GM21723 (cell line): ENCODE measurements around the gene APBA1.
"Not testable (repeated sequence)": the region's sequence is repeated elsewhere in the genome, so short reads cannot be mapped to it uniquely, and the experiment has no call there.

Experiments
- ATAC-seq: cut with Tn5 transposase; IDR thresholded peaks from one replicate; pipeline ENCODE4 v1.9.1; 2021; ENCODE audit warnings: mild to moderate bottlenecking, moderate library complexity; ENCODE audit not compliant: unreplicated experiment

APBA1 gene

DNA sequence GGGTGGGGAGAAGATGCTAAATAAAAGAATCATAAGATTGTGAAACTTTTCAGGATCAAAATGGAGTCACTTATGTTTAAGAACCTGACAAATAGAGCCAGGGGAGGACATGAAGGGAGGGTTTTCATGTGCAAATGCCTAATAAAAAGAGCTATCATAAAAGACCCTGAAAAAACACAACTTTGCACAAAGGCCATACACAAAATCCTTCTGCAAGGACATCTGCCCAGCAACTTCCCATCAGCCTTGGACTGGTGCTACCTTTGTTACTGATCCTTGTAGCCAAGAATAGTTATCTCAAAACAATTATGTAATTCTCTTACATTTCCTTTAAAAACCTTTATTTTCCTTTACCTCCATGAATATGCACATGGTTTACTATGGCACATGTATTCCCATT is 63.0 kb downstream of the APBA1 start:
- ATAC-seq, result no peak

DNA sequence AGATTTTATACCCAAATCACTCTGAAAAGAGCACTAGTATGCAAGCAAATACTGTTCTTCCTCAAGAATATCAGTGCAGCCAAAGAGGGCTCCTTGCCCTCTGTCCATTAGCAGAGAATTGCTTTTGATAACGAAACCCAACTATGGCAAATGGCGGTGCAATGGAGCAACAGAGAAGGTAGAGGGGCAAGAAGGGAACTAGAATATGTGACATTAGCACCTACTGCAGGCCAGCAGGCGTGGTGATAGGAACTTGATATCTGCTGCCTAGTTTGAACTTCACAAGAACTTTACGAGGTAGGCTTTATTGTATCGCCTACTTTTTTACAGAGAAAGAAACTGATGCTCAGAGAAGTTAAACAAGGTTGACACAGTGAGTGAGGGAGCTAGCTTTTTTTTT is 66.1 kb downstream of the APBA1 start:
- ATAC-seq, result no peak

GRCh38 chr9:69605406-69605805 is 66.8 kb downstream of the APBA1 start:
- ATAC-seq, result no peak

- ATAC-seq, result no peak
Observed at GRCh38 chr9:69604568-69605219, 67.5 kb downstream of the APBA1 start.

GRCh38 chr9:69603656-69604055 is 68.5 kb downstream of the APBA1 start:
- ATAC-seq, result no peak

GRCh38 chr9:69602773-69603172 is 69.4 kb downstream of the APBA1 start:
- no peak for ATAC-seq

GRCh38 chr9:69601698-69602097 is 70.5 kb downstream of the APBA1 start:
- no peak for ATAC-seq

DNA sequence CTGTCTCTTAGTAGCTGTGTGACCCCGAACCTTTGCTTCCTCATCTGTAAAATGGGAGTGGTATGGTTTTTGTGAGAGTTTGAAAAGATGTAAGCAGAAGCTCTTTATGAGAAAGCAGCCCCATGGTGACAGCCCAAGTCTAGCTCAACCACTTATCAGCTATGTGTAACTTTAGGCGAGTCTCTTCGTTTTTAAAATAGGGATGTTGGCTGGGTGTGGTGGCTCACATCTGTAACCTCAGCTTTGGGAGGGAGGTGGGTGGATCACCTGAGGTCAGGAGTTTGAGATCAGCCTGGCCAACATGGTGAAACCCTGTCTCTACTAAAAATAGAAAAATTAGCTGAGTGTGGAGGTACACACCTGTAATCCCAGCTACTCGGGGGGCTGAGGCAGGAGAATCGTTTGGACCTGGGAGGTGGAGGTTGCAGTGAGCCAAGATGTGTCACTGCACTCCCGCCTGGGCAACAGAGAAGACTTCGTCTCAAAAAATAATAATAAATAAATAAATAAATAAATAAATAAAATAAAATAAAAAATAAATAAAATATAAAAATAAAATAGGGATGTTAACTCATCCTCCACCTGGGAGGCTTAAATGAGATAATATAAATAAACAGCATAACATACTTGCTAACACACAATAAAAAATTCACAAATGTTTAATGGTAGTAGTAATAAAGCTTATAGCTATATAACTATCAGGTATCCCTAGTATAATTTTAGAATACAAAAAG is 71.7 kb downstream of the APBA1 start:
- no peak for ATAC-seq

GRCh38 chr9:69599232-69599971 is 72.8 kb downstream of the APBA1 start:
- no peak for ATAC-seq

DNA sequence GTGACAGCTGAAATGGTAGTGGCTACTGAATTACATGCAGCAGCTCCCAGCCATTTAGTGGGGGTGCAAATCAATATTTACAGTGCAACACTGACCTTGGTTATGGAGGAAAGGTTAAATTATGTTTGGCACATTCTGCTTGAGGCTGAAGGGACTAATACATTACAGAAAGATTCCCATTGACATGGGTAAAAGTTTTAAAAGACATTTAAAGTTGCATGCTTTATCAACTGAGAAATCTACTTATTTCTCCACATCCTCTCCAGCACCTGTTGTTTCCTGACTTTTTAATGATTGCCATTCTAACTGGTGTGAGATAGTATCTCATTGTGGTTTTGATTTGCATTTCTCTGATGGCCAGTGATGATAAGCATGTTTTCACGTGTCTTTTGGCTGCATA is 75.3 kb downstream of the APBA1 start:
- not testable (repeated sequence) for ATAC-seq

- no peak for ATAC-seq
Observed at GRCh38 chr9:69594180-69594579, 78.0 kb downstream of the APBA1 start.

- ATAC-seq, result no peak
Observed at GRCh38 chr9:69593756-69594155, 78.4 kb downstream of the APBA1 start.

- ATAC-seq, result no peak
Observed at GRCh38 chr9:69593301-69593700, 78.9 kb downstream of the APBA1 start.

DNA sequence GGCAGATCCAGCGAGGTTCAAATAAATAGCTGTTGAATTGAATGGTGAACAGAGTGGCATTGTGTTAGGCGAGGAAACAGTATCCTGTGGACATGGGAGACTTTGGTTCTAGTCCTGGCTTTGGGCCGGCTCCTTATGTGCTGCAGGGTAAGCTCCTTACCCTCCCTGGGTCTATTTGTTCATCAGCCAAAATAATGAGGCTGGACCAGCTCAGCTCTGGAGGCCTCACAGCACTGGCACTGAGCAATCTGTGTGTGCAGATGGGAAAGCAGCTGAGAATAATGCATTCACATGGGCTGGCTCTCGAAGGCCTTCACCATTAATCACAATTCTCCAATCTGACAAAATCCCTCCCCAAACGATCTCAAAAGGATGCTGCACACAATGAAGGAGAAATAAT is 81.9 kb downstream of the APBA1 start:
- ATAC-seq, result no peak

- ATAC-seq, result no peak
Observed at GRCh38 chr9:69589156-69589555, 83.0 kb downstream of the APBA1 start.

GRCh38 chr9:69585571-69585970 is 86.6 kb downstream of the APBA1 start:
- ATAC-seq, result no peak

- ATAC-seq, result no peak
Observed at GRCh38 chr9:69584759-69585158, 87.4 kb downstream of the APBA1 start.

DNA sequence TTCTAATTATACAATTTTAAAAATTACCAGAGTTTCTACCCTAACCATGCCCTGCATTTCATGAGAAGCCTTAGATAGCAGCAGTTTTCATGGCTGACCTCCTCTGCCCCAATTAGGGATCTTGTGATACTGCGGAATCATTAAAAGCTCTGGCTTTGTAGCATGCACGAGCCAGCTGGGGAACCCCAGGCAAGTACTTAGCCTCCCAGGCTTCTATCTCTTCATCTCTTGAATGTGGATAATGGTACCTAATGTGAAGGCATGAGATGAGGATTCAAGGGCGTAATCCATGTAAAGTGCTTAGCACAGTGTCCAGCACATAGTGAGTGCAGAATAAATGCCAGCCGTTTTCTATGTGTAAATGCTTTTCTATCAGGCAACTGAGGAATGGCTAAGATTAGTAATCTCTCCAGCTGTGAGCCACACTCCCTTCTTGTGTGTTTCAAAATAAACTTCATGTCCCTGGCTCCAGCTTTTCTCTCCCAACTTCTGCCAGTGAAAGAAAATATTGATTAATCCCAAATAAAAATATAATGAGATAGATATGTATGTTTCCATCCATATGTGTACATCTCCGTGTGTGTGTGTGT is 88.4 kb downstream of the APBA1 start:
- no peak for ATAC-seq

- no peak for ATAC-seq
Observed at GRCh38 chr9:69582544-69583297, 89.5 kb downstream of the APBA1 start.

DNA sequence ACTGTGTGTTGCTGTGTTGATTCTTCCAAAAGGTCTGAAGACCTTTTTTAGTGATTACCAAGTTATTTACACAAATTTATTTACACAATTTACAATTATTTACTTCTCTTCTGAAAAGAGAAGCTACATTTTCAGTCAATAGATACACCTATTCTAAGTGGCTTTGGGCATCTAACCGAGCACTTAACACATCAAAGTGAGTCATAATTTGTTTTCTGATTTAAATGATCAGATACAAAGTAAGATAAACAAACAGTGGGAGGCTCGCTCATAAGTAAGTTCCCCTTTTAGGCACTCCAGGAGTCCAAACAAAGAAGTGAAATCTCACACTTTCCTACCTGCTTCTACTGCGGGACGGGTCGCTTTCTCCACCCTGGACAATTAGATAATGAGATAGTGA is 90.2 kb downstream of the APBA1 start:
- no peak for ATAC-seq
